K562 (cell line): ENCODE data around the gene MERTK. TPM values are rescaled to one million over a fixed set of nuclear protein-coding genes. Genes with fewer than 3 reads are reported as not detected.
A peak's percentile ranks its signal among the peaks of the same experiment; 100 is the strongest.

ENCODE experiments used
- CREBBP ChIP-seq: IDR thresholded peaks from one replicate; pipeline ENCODE4 v1.6.1; 2012; ENCODE audit warnings: low read depth, mild to moderate bottlenecking, control low read depth, inconsistent platforms, low read length
- CTCFL ChIP-seq: IDR thresholded peaks from 2 replicates; pipeline ENCODE4 v1.6.1; 2011; ENCODE audit warnings: borderline replicate concordance, low read depth, mild to moderate bottlenecking, moderate library complexity, low read length; ENCODE audit not compliant: insufficient read depth, poor library complexity, severe bottlenecking
- DDX20 ChIP-seq: fragments of 450-650 bp; IDR thresholded peaks from 2 replicates; pipeline ENCODE4 v1.6.1; 2016; ENCODE audit warnings: missing genetic modification characterization, low read depth, mild to moderate bottlenecking, missing compliant biosample characterization, moderate library complexity
- DLX4 ChIP-seq: fragments of 250-450 bp; sonication (Bioruptor Pico); IDR thresholded peaks from 2 replicates; pipeline ENCODE4 v1.6.1; 2021; ENCODE audit warnings: mild to moderate bottlenecking
- HDAC6 ChIP-seq: IDR thresholded peaks from 2 replicates; pipeline ENCODE4 v1.6.1; 2012; ENCODE audit warnings: low read depth, mild to moderate bottlenecking, control low read depth, inconsistent platforms, low read length, moderate library complexity
- MEIS2 ChIP-seq: fragments of 450-650 bp; IDR thresholded peaks from 2 replicates; pipeline ENCODE4 v1.6.1; 2014; ENCODE audit warnings: mild to moderate bottlenecking; ENCODE audit not compliant: partially characterized antibody
- SMAD1 ChIP-seq: fragments of 150-350 bp; IDR thresholded peaks from 2 replicates; pipeline ENCODE4 v1.6.1; 2014; ENCODE audit warnings: low read length, low read depth; ENCODE audit not compliant: partially characterized antibody
- SUPT5H ChIP-seq: fragments of 450-650 bp; IDR thresholded peaks from 2 replicates; pipeline ENCODE4 v1.6.1; 2016
- TAF15 ChIP-seq: fragments of 200-400 bp; formaldehyde crosslinking; IDR thresholded peaks from 2 replicates; pipeline ENCODE4 v1.6.1; 2017; ENCODE audit warnings: mild to moderate bottlenecking, low read depth, low read length, moderate library complexity
- ZFP36 ChIP-seq: fragments of 150-350 bp; IDR thresholded peaks from 2 replicates; pipeline ENCODE4 v1.6.1; 2018; ENCODE audit warnings: low read length, low read depth; ENCODE audit not compliant: partially characterized antibody
- ZHX1 ChIP-seq: fragments of 150-350 bp; conservative IDR thresholded peaks from 2 replicates; pipeline ENCODE4 v1.6.1; 2014; ENCODE audit warnings: low read length
- ZNF239 ChIP-seq: fragments of 250-450 bp; sonication (Bioruptor Pico); IDR thresholded peaks from 2 replicates; pipeline ENCODE4 v1.4.0; 2020; ENCODE audit warnings: mild to moderate bottlenecking
- ZNF766 ChIP-seq: fragments of 200-800 bp; sonication (Bioruptor generic); conservative IDR thresholded peaks from 2 replicates; pipeline ENCODE4 v1.6.1; 2016; ENCODE audit warnings: missing genetic modification characterization, missing compliant biosample characterization
- polyA plus RNA-seq, 8 experiments: library from polyadenylated mRNA; depleted of rRNA in 4 of 8; stranded (reverse) in 5 of 8; unstranded in 3 of 8; fragments of >200 nt; fragmentation: Nextera tagmentation in 2 of 8; fragmentation: Illumina TruSeq in 1 of 8; extraction: Ambion mirVana in 2 of 8; extraction: Trizol in 1 of 8; gene quantifications; 2 replicates each; pipeline versions ENCODE4 v1.2.1 to v1.2.3, GENCODE V29; 2011 to 2014; ENCODE audit warnings: inconsistent platforms in 1 of 8, missing spikeins in 1 of 8
- total RNA-seq, 7 experiments: library from RNA; depleted of rRNA in 6 of 7; stranded (reverse); fragments of >200 nt in 6 of 7; fragmentation: Illumina TruSeq in 2 of 7; extraction: Trizol in 2 of 7; gene quantifications; 2 replicates each; pipeline versions ENCODE4 v1.2.1 to v1.2.3, GENCODE V29; 2011 to 2021; ENCODE audit warnings: low replicate concordance in 1 of 7
- TF ChIP-seq, protein P1 (sequence below), 3 experiments: fragments of 200-800 bp in 1 of 3; fragments of 250-450 bp in 1 of 3; fragments of 450-650 bp in 1 of 3; sonication (Bioruptor Pico) in 1 of 3; sonication (Bioruptor generic) in 1 of 3; formaldehyde crosslinking in 1 of 3; IDR thresholded peaks; 2 replicates each; pipeline versions ENCODE4 v1.6.1 to v1.8.0; 2016 to 2022; ENCODE audit warnings: mild to moderate bottlenecking in 2 of 3, missing genetic modification characterization in 2 of 3, missing compliant biosample characterization in 1 of 3, moderate library complexity in 1 of 3
- TF ChIP-seq, protein P2 (sequence below): fragments of 250-450 bp; sonication (Bioruptor Pico); IDR thresholded peaks from 2 replicates; pipeline ENCODE4 v1.5.1; 2021; ENCODE audit warnings: mild to moderate bottlenecking
- TF ChIP-seq, protein P3 (sequence below): conservative IDR thresholded peaks from 2 replicates; pipeline ENCODE4 v1.6.1; 2011; ENCODE audit warnings: low read depth, mild to moderate bottlenecking, low read length; ENCODE audit not compliant: control insufficient read depth

The MERTK gene
- total and polyA plus RNA-seq, 9 of the 15 experiments (the other 6 are each of a cell fraction or from before 2014, with no cell fraction given), result 0.23 to 1.6 (median 0.74) TPM

GRCh38 chr2:112026509-112026908, 128.1 kb downstream of the MERTK start (continued):
- peak; percentile 32 for TF ChIP-seq MEIS2
- no peak for TF ChIP-seq CTCFL
- no peak for TF ChIP-seq SUPT5H
- TF ChIP-seq ZNF766 (CRISPR knock-in tag), result peak; percentile 26; the same call in 1 of the 2 replicates
- TF ChIP-seq, protein P1, sequence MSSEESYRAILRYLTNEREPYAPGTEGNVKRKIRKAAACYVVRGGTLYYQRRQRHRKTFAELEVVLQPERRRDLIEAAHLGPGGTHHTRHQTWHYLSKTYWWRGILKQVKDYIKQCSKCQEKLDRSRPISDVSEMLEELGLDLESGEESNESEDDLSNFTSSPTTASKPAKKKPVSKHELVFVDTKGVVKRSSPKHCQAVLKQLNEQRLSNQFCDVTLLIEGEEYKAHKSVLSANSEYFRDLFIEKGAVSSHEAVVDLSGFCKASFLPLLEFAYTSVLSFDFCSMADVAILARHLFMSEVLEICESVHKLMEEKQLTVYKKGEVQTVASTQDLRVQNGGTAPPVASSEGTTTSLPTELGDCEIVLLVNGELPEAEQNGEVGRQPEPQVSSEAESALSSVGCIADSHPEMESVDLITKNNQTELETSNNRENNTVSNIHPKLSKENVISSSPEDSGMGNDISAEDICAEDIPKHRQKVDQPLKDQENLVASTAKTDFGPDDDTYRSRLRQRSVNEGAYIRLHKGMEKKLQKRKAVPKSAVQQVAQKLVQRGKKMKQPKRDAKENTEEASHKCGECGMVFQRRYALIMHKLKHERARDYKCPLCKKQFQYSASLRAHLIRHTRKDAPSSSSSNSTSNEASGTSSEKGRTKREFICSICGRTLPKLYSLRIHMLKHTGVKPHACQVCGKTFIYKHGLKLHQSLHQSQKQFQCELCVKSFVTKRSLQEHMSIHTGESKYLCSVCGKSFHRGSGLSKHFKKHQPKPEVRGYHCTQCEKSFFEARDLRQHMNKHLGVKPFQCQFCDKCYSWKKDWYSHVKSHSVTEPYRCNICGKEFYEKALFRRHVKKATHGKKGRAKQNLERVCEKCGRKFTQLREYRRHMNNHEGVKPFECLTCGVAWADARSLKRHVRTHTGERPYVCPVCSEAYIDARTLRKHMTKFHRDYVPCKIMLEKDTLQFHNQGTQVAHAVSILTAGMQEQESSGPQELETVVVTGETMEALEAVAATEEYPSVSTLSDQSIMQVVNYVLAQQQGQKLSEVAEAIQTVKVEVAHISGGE (CRISPR knock-in tag; IDR thresholded peaks at IDR 0.05), result no peak
- TF ChIP-seq, protein P2, sequence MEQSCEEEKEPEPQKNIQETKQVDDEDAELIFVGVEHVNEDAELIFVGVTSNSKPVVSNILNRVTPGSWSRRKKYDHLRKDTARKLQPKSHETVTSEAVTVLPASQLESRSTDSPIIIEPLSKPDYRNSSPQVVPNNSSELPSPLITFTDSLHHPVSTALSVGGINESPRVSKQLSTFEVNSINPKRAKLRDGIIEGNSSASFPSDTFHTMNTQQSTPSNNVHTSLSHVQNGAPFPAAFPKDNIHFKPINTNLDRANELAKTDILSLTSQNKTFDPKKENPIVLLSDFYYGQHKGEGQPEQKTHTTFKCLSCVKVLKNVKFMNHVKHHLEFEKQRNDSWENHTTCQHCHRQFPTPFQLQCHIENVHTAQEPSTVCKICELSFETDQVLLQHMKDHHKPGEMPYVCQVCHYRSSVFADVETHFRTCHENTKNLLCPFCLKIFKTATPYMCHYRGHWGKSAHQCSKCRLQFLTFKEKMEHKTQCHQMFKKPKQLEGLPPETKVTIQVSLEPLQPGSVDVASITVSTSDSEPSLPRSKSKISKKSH (CRISPR knock-in tag), result no peak
- no peak for TF ChIP-seq ZFP36
- no peak for TF ChIP-seq TAF15
- no peak for TF ChIP-seq HDAC6
- no peak for TF ChIP-seq DLX4 (CRISPR knock-in tag)
- TF ChIP-seq ZHX1, result no peak
- TF ChIP-seq CREBBP, result no peak
- TF ChIP-seq ZNF239 (CRISPR knock-in tag), result no peak
- TF ChIP-seq, protein P3, sequence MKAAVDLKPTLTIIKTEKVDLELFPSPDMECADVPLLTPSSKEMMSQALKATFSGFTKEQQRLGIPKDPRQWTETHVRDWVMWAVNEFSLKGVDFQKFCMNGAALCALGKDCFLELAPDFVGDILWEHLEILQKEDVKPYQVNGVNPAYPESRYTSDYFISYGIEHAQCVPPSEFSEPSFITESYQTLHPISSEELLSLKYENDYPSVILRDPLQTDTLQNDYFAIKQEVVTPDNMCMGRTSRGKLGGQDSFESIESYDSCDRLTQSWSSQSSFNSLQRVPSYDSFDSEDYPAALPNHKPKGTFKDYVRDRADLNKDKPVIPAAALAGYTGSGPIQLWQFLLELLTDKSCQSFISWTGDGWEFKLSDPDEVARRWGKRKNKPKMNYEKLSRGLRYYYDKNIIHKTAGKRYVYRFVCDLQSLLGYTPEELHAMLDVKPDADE, result no peak
- no peak for TF ChIP-seq DDX20 (tag)
- TF ChIP-seq SMAD1, result no peak
